Forelimb muscle (tissue), 1 donor: ENCODE measurements around the gene PVALB. TPM values are rescaled to one million over a fixed set of nuclear protein-coding genes. Genes with fewer than 3 reads are reported as not detected.
"Not testable (repeated sequence)": the region's sequence is repeated elsewhere in the genome, so short reads cannot be mapped to it uniquely, and the experiment has no call there.

Source experiments
- DNase-seq: peaks from one replicate; pipeline ENCODE4 v3.0.0-alpha.2; 2013; ENCODE audit warnings: low read depth
- polyA plus RNA-seq: library from polyadenylated mRNA; unstranded; fragments of 120-200 nt; gene quantifications from one replicate; pipeline ENCODE4 v1.2.1, GENCODE V29; 2013; ENCODE audit not compliant: insufficient read length

Gene PVALB
- polyA plus RNA-seq, 1 donor: 22.8 TPM

DNA sequence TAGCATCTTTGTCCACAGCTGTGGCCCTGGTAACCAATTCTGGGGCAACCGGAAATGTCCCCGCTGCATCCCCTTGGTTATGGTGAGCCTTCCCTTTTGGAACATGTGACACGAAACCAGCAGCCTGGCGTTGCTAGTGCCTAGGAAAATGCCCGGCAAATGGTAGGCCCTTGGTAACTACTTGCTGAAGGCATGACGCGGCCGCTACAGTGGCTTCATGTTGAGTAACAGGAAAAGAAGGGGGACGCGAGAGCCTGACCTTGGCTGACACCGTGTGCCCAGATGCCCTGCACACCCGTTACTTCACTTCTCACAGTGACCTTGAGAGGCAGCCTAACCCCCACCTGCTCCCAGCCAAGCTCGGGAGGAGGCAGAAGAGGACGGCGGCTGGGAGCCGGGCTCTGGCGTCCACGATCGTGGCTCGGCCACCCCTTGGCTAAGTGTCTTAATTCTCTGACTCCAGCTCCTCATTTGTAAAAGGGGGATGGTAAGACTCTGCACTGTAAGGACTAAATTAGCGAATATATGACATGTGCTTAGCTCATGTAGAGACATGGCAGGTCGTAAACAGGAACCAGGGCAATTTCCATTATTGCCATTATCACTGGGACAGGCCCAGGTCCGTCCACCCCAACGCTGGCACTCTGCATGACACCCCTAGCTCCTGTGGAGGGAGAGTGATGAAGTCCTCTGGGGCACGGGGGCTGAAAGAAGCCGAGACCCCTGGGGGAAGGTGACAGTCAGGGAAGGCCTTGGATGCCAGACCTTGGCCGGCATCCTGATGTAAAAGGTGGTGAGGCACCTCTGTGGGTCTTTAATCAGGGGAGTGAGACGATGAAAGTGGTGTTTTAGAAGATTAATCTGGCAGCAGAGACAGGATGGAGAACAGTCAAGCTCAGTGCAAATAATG lies 59.8 kb downstream of the PVALB start:
- no peak for DNase-seq

GRCh38 chr22:36756031-36756430 lies 60.8 kb downstream of the PVALB start:
- no peak for DNase-seq

GRCh38 chr22:36755316-36755715 lies 61.5 kb downstream of the PVALB start:
- DNase-seq: no peak

- not testable (repeated sequence) for DNase-seq
These were observed 62.0 kb downstream of the PVALB start for GRCh38 chr22:36754881-36755280.

DNA sequence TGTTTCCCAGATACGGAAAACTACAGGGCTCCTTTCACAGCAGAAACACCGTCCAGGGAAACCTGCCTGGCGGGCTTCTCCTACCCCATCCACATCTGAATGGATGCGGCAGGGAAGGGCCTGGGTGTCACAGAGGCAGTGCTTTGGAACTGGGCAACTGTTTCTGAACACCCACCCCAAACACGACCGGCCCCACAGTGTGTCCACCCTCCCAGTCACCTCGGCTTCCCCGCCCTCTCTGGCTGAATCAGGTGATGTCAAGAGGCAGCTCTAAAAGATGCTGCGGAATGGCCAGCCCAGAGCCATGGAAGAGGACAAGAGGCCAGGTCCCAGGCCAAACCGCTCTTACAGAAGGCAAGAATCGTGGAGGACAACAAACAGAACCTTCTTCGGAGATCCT lies 62.9 kb downstream of the PVALB start:
- DNase-seq: no peak

DNA sequence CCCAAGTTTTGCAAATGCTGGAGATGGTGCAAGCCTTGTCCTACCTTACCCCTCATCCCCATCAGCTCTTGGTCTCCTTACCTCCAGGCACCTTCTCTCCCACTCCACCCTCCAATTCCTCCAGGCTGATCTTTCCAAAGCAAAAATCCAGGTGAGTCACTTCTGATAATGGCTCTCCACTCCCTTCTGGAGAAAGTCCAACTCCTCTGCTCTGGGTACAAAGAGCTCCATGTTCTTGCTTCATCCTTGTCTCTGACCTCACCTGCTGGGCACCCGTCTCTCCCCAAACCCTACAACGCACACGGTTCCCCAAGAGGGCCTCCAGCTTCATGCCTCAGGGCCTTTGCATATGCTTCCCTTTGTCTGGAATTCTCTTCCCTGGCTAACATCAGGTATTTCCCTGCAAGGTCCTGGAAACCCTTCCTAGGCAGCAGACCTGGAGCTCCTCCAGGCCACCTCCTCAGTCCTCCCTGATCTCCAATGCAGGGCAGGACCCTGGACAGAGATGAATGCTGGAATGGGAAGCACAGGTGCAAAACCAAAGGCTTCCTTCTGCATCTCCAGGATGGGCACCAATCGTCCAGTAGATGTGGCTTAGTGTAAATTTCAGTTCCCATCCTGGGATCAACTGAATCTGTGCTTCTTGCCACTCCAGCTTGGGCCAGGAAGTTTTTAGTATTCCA lies 63.6 kb downstream of the PVALB start:
- no peak for DNase-seq

Other genes with a start within 250 kb of the PVALB start
- gene CACNG2, start 113.3 kb downstream of the PVALB start, polyA plus RNA-seq: not detected
- gene IFT27, start 40.9 kb downstream of the PVALB start, polyA plus RNA-seq: 27.5 TPM
- 2.9 TPM for gene NCF4, start 44.0 kb upstream of the PVALB start, polyA plus RNA-seq
- 1.6 TPM for gene CSF2RB, start 96.6 kb upstream of the PVALB start, polyA plus RNA-seq
- 19.6 TPM for gene TST, start 202.4 kb upstream of the PVALB start, polyA plus RNA-seq
- 42.7 TPM for gene MPST, start 202.7 kb upstream of the PVALB start, polyA plus RNA-seq
- gene KCTD17, start 234.7 kb upstream of the PVALB start, polyA plus RNA-seq: 17.3 TPM